HepG2 (cell line): ENCODE data around the gene PLXNC1.

ENCODE experiments used
- ARID5B ChIP-seq: IDR thresholded peaks from 2 replicates; pipeline ENCODE4 v1.4.0; 2020; ENCODE audit warnings: mild to moderate bottlenecking, missing genetic modification reagents
- FOXC1 ChIP-seq: sonication (generic); formaldehyde crosslinking; IDR thresholded peaks from 2 replicates; pipeline ENCODE4 v1.8.0; 2022; ENCODE audit warnings: mild to moderate bottlenecking, missing genetic modification reagents, borderline replicate concordance
- HNRNPLL ChIP-seq: fragments of 200-400 bp; formaldehyde crosslinking; IDR thresholded peaks from 2 replicates; pipeline ENCODE4 v1.6.1; 2017; ENCODE audit warnings: mild to moderate bottlenecking, low read depth, low read length; ENCODE audit not compliant: poor library complexity, severe bottlenecking
- RFX5 ChIP-seq: IDR thresholded peaks from 2 replicates; pipeline ENCODE4 v1.6.1; 2011; ENCODE audit warnings: low read depth, low read length, improper control_type of control experiment
- SOX13 ChIP-seq, 3 experiments: fragments of 450-650 bp in 1 of 3; sonication (generic) in 1 of 3; formaldehyde crosslinking in 1 of 3; IDR thresholded peaks in 2 of 3; conservative IDR thresholded peaks in 1 of 3; 2 replicates each; pipeline versions ENCODE4 v1.5.0 to v1.6.1; 2016 to 2020; ENCODE audit warnings: antibody characterized with exemption in 1 of 3, mild to moderate bottlenecking in 1 of 3, missing compliant biosample characterization in 1 of 3, missing genetic modification reagents in 1 of 3, moderate library complexity in 1 of 3
- ZNF142 ChIP-seq: sonication (generic); formaldehyde crosslinking; IDR thresholded peaks from 2 replicates; pipeline ENCODE4 v1.4.0; 2020; ENCODE audit warnings: missing genetic modification reagents
- ZNF207 ChIP-seq: fragments of 450-650 bp; IDR thresholded peaks from 2 replicates; pipeline ENCODE4 v1.6.1; 2016; ENCODE audit warnings: antibody characterized with exemption, borderline replicate concordance
- ZSCAN31 ChIP-seq: sonication (generic); formaldehyde crosslinking; IDR thresholded peaks from 2 replicates; pipeline ENCODE4 v1.5.0; 2020; ENCODE audit warnings: low read depth, mild to moderate bottlenecking, missing genetic modification reagents

- TF ChIP-seq ARID5B (CRISPR knock-in tag) (no peak), FOXC1 (no peak), ZNF142 (CRISPR knock-in tag) (no peak), ZSCAN31 (no peak), ZNF207 (no peak), HNRNPLL (no peak), RFX5 (no peak), SOX13 (IDR thresholded peaks at IDR 0.05) (no peak), SOX13 (CRISPR knock-in tag; conservative IDR thresholded peaks at IDR 0.05 in 1 of 2, IDR thresholded peaks at IDR 0.05 in 1 of 2) (no peak)
Observed at GRCh38 chr12:94141004-94141764, 7.2 kb upstream of the PLXNC1 start.
